DLD1 (cell line): ENCODE measurements around the gene MPPE1.
"Not testable (repeated sequence)": the region's sequence is repeated elsewhere in the genome, so short reads cannot be mapped to it uniquely, and the experiment has no call there.

Experiments
- in situ Hi-C: cut with HindIII; loops from 2 replicates; pipeline ENCODE4 v1.10.0; 2017; ENCODE audit warnings: low sequenced_read_pairs

MPPE1 gene

GRCh38 chr18:11859903-11860407, 48.2 kb downstream of the MPPE1 start:
- in situ Hi-C loops, result no loop called here

- in situ Hi-C loops, result no loop called here
Observed at GRCh38 chr18:11859282-11859830, 48.8 kb downstream of the MPPE1 start.

GRCh38 chr18:11857177-11857887, 50.8 kb downstream of the MPPE1 start:
- in situ Hi-C loops, result no loop called here

- in situ Hi-C loops, result not testable (repeated sequence)
Observed at GRCh38 chr18:11854554-11854953, 53.6 kb downstream of the MPPE1 start.

GRCh38 chr18:11851806-11852337, 56.2 kb downstream of the MPPE1 start:
- in situ Hi-C loops, result no loop called here

- in situ Hi-C loops, result no loop called here
Observed at GRCh38 chr18:11851146-11851805, 56.8 kb downstream of the MPPE1 start, which contains the start of gene CHMP1B. Gene CHMP1B (plus strand): TSS chr18:11851413. CDS start chr18:11851512, 99 bp downstream.

- in situ Hi-C loops, result no loop called here
Observed at GRCh38 chr18:11850821-11851145, 57.3 kb downstream of the MPPE1 start.

GRCh38 chr18:11849841-11850634, 58.1 kb downstream of the MPPE1 start:
- in situ Hi-C loops, result no loop called here

GRCh38 chr18:11849279-11849678, 58.8 kb downstream of the MPPE1 start:
- in situ Hi-C loops, result no loop called here

GRCh38 chr18:11847811-11848210, 60.3 kb downstream of the MPPE1 start:
- in situ Hi-C loops, result no loop called here

GRCh38 chr18:11845654-11846053, 62.5 kb downstream of the MPPE1 start:
- in situ Hi-C loops, result no loop called here

GRCh38 chr18:11844436-11844835, 63.7 kb downstream of the MPPE1 start:
- in situ Hi-C loops, result no loop called here

GRCh38 chr18:11842562-11842961, 65.6 kb downstream of the MPPE1 start:
- in situ Hi-C loops, result no loop called here

- in situ Hi-C loops, result no loop called here
Observed at GRCh38 chr18:11840493-11840892, 67.6 kb downstream of the MPPE1 start.

- in situ Hi-C loops, result no loop called here
Observed at GRCh38 chr18:11839556-11839955, 68.6 kb downstream of the MPPE1 start.

GRCh38 chr18:11834772-11835171, 73.3 kb downstream of the MPPE1 start:
- in situ Hi-C loops, result no loop called here
